Muscle of arm (tissue), 12 donors: ENCODE data around the gene ANKRD13A. TPM values are rescaled to one million over a fixed set of nuclear protein-coding genes. Genes with fewer than 3 reads are reported as not detected.
"Not testable (repeated sequence)": the region's sequence is repeated elsewhere in the genome, so short reads cannot be mapped to it uniquely, and the experiment has no call there.

Source experiments
- DNase-seq: peaks from one replicate; pipeline ENCODE4 v3.0.0-alpha.2; 2013
- polyA plus RNA-seq, 12 donors: library from polyadenylated mRNA; unstranded; fragments of 120-200 nt; gene quantifications; one replicate each; pipeline ENCODE4 v1.2.1, GENCODE V29; 2013; ENCODE audit not compliant: insufficient read length in 12 of 12

ANKRD13A gene
- polyA plus RNA-seq, 12 donors, result 37.2 to 70.0 (median 48.2) TPM; not detected in 1

DNA sequence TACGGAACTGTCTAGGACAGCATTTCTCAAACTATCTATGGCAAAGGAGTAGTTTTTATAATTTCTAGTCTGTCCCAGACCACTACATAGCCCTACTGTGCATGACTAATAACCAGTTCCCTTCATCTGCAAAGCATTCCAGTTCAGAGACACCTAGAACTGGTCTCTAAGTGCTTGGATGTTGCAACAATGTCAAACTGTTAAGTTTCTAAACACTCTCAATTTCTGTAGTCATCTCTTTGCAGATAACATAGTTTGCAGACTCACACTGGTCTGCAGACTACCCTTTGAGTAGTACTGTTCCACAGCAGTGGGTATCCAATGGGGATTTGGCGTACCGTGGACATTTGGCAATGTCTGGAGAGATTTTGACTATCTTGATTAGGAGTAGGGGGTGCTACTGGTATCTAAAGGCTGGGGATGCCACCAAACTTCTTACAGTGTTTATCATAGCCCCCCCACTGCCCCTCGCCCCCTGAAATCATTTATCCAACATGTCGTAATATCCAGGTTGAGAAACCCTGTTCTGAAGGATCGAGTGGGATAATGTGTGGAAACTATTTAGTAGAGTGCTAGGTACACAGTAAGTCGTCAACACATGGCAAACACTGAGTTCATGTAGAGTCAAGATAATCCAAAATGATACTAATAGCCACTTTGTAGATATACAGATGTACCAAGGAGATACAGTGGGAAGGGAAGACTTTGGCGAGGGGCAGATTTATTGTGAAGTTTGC lies 47.4 kb downstream of the ANKRD13A start:
- DNase-seq, result no peak

DNA sequence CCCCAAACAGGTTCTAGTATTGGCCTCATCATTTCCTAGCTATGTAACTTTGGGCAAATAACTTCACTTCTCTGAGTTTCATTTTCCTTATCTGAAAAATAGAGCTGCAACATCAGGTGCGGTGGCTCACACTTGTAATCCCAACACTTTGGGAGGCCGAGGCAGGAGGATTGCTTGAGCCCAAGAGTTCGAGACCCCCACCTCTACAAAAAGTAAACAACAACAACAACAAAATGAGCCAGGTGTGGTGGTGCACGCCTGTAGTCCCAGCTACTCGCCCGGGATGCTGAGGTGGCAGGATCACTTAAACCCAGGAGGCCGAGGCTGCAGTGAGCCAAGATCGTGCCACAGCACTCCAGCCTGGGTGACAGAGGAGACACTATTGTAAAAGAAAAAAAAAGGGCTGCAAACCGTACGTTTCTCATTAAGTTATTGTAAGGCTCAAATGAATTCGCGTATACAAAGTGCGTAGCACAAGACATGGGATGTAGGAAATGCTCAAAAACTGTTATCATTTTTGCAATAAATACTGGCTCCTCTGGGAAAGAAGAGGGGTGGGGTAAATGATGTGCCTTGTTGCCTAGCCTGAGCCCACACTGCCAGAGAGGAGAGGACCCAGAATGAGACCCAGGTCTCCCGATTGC lies 48.2 kb downstream of the ANKRD13A start:
- no peak for DNase-seq

GRCh38 chr12:110048242-110049027 lies 49.2 kb downstream of the ANKRD13A start, which contains the start of gene C12orf76:
C12orf76 (minus strand) TSS chr12:110048522; CDS start chr12:110048495, 27 bp downstream.
- DNase-seq, result peak; percentile 97

DNA sequence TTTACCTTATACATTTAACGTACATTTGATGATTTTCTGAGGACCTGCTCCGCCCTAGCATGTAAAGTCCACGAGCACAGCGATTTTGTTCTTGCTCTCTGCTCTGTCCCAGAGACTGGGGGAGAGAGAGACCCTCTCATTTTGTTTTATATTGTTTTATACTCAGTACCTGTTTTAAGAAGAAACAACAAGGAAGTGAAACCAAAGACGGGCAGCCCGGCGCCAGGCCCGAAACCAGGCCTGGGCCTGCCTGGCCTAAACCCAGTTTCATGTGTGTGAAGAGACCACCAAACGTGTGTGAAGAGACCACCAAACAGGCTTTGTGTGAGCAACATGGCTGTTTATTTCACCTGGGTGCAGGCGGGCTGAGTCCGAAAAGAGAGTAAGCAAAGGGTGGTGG lies 49.8 kb downstream of the ANKRD13A start:
- DNase-seq, result not testable (repeated sequence)

- not testable (repeated sequence) for DNase-seq
These were observed 50.4 kb downstream of the ANKRD13A start for GRCh38 chr12:110049666-110050065.

DNA sequence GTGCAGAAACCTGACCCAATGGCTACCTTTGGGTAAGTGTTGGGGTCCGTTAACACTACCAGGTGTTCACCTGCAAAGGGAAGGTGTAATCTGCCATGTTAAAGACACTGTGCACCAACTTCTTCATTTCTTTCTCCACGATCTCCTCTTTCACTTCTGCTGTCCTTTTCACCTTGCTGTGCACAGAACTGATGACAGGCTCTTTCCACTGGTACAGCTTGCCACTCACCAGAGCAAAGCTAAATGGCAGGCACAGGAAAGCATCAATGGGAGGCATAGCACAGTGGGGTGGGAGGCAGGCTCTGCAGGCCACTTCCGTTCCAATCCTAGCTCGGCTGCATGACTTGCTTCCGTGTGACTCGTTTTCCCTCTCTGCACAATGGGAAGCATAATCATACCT lies 51.7 kb downstream of the ANKRD13A start:
- DNase-seq, result no peak

DNA sequence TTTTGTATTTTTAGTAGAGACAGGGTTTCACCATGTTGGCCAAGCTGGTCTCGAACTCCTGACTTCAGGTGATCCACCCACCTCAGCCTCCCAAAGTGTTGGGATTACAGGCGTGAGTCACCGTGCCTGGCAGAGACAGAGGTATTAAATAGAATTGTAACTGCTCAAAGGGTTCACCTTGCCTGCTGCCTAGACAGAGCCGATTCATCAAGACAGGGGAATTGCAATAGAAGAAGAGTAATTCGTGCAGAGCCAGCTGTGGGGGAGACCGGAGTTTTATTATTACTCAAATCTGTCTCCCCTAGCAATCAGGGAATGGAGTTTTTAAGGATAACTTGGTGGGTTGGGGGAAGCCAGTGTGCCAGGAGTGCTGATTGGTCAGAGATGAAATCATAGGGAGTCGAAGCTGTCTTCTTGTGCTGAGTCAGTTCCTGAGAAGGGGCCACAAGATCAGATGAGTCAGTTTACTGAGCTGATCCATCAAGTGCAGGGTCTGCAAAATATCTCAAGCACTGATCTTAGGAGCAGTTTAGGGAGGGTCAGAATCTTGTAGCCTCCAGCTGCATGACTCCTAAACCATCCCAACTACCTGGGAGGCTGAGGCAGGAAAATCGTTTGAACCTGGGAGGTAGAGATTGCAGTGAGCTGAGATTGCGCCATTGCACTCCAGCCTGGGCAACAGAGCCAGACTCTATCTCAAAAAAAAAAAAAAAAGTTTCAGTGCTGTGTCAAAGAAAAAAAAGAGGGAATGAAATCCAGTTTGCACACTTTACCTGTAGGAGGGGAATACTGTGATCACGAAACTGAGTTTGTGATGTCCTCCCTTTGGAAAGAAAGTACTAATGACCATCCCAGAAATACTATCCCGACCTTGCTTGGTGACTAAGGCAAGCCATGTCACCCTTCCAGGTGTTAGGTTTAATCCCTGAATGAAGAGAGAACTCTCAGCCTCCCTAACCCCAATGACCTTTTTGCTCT lies 56.4 kb downstream of the ANKRD13A start:
- not testable (repeated sequence) for DNase-seq

GRCh38 chr12:110056643-110057042 lies 57.4 kb downstream of the ANKRD13A start:
- DNase-seq, result not testable (repeated sequence)

GRCh38 chr12:110058875-110059615 lies 59.8 kb downstream of the ANKRD13A start:
- DNase-seq, result no peak

GRCh38 chr12:110059651-110060000 lies 60.4 kb downstream of the ANKRD13A start:
- no peak for DNase-seq

GRCh38 chr12:110062241-110062640 lies 63.0 kb downstream of the ANKRD13A start:
- DNase-seq, result no peak

DNA sequence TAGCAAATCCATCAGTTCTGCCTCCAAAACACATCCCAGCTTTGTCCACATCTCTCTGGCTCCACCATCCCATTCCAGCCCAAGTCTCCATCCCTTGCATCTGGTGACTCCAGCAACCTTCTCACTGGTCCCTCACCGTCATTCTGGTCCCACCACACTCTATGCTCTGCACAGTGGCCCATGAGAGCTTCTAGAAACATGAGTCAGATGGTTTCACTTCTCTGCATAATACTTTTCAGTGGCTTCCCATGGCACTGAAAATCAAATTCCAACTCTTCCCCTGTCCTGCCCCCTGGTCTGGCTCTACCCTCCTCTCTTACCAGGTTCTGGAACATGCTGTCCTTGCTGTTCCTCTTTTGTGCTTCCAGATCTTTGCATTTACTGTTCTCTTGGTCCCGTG lies 66.3 kb downstream of the ANKRD13A start:
- DNase-seq, result no peak

DNA sequence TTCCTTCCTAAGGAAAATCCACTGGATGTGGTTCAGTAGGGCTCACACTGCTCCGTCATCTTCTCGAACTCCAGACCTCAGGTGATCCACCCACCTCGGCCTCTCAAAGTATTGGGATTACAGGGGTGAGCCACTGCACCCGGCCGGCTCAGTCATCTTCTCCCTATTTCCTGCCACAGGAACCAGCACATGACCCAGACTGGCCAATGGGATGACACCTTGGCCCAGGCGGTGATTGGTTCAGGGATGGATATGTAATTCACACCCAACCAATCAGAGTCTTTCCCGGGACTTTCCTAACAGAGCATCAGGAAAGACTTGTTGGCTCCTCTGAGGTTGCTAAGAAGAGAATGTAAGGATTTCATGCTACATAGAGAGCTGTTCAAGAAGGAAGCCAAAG lies 68.3 kb downstream of the ANKRD13A start:
- no peak for DNase-seq

DNA sequence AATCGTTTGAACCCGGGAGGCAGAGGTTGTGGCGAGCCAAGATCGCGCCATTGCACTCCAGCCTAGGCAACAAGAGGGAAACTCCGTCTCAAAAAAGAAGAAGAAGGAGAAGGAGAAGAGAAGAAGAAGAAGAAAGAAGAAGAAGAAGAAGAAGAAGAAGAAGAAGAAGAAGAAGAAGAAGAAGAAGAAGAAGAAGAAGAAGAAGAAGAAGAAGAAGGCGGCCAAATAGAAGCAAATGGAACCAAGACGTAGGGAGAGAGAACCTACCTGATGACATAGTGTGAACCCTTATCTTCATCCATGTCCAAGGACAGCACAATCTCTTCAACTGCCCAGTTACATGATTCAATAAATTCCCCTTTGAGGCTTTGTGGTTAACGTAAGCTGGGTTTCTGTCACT lies 68.9 kb downstream of the ANKRD13A start:
- not testable (repeated sequence) for DNase-seq

GRCh38 chr12:110068654-110069053 lies 69.4 kb downstream of the ANKRD13A start:
- no peak for DNase-seq

- DNase-seq, result no peak
These were observed 72.3 kb downstream of the ANKRD13A start for GRCh38 chr12:110071504-110071903.

DNA sequence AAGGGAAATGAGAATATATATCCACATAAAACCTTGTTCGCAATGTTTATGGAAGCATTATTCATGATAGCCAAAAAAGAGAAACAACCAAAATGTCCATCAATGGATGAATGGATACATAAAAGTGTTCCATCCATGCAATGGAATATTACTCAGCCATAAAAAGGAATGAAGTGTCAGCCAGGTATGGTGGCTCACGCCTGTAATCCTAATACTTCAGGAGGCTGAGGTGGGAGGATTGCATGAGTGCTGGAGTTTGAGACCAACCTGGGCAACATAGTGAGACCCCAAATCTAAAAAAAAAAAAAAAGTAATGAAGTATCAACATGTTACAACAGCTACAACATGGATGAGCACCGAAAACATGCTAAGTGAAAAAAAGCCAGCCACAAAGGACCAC lies 72.7 kb downstream of the ANKRD13A start:
- DNase-seq, result no peak

DNA sequence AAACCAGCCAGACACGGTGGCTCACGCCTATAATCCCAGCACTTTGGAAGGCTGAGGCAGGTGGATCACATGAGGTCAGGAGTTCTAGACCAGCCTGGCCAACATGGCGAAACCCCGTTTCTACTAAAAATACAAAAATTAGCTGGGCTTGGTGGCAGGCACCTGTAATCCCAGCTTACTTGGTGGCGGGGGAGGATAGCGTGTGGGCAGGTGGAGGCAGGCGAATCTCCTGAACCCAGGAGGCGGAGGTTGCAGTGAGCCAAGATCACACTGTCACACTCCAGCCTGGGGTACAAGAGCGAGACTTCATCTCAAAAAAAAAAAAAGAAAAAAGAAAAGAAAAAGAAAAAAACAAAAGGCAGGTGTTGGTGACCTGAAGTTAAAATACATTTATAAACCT lies 73.4 kb downstream of the ANKRD13A start:
- not testable (repeated sequence) for DNase-seq

DNA sequence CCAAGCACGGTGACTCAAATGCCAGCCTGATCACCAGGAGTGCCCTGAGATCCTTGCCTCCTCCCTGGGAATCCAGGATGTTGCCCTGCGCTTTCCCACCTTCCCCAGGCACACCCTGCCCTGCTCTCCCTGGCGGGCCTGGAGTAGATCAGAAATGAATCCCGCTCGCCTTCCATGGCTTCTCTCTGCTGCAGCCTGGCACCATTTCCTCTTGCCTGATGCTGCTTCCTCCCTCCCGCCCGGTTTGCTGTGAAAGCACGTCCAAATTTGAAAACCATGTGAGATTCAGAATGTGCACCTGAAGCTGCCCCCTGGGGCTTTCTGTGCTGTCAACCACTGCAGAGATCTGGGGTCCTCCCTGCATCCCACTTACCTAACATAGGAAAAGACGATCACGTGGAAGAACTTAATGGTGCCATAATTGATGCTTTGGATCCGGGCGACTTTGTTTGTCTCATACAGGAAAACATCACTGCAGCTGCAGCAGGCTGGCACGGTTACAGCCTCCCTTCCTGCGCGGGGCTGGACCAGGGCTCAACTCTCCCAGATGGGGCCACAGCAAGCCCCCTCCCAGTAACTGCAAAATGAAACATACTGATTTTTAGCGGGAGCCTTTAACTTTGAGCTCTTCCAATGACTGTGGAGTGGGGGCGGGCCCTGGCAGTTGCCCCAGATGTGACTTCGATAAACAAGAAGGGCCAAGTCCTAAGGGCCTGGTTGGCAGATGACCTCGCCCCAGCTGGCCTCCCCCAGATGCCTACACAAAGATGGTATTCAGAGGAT lies 74.0 kb downstream of the ANKRD13A start:
- peak; percentile 57 for DNase-seq

DNA sequence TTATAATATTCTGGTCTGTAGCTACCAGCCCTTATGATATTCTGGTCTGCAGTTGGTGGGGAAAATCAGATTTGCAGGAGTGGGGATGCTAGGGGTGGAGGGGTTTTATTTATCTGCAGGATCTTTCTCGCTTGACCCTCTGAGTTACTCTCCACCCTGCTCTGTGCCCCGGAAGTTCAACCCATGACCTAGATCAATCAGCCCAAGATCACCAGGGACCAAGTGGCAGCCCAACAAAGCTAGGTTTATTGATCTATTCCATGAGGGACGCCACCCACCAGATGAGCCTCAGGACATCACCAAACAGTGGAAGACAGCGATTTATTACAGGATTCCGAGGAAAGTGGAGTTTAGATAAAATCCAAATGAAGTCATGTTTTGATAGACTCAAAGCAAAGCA lies 74.9 kb downstream of the ANKRD13A start:
- DNase-seq, result no peak
